Measurements from ENCODE around the gene SLC38A10.

Gene SLC38A10

DNA sequence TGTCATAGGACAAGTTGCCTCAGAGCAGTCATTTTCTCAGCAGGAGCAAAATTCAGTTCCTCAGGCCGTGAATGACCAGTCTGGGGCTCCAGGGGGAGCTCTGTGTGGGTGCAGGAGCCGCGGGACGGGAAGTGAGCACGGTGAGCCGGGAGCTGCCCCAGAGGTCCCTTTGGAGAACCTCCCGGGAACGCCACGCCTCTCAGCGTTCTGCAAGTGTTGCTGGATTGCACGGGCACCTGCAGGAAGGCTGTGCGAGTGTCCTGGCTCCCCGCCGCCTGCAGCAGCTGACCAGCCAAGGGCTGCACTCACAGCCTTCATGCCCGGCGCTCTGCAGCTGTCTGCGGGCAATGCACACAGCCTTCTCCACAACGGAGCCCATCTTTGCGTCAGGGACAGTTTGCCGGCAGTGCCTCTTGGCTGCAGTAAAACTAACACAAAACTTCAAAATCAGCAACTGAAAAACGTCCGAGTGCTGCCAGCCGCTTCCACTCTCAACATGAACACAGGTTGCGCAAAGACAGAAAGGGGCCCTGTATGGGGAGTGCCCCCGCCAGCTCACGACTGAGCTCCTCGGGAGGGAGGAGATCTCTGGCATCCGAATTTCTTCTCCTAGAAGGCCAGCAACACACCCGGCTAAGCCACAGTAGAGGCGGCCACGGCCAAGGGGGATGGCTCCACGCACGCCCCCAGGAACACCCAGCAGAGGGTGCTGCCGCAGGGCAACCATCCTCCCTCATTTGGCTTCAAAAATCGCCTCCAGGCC is 40.0 kb downstream of the SLC38A10 start:
- DNase-seq (ENCODE audit: low read depth): peak; percentile 77

DNA sequence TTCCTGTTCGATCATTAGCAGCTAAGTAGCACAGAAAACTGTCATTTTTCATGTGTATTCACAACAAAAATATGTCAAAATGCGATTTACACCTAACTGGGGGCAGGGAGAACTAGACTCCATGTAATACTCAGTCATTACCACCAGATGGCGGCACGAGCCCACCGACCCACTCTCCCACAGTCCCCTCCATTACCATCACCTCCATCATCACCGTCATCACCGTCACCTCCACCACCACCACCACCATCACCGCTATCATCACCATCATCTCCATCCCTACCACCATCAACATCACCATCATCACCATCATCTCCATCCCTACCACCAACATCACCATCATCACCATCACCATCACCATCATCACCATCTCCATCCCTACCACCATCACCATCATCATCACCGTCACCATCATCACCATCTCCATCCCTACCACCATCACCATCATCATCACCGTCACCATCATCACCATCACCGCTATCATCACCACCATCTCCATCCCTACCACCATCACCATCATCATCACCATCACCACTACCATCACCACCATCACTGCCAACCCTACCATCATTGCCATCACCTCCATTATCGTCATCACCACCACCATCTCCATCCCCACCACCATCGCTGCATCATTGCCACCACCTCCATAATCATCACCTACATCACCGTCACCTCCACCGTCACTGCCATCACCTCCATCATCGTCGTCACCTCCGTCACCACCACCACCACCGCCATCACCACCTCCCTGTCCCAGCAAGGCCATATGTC is 41.6 kb downstream of the SLC38A10 start:
- DNase-seq (ENCODE audit: low read depth): no peak

DNA sequence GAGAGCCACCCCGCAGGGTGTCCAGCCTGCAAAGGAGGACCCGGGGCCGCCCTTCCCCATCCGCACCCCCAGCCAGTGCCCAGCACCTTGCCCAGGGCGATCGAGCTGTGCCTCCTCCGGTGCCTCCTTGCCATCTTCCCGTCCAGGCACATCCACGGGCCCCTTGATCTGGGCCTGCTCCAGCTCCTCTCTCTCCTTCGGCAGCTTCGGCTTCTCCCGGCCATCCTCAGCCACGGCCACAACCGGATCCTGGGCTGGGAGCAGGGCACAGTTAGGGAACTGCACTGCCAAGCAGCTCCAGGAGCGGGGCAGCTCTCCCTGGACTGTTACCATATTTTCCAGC is 42.1 kb downstream of the SLC38A10 start:
- DNase-seq (ENCODE audit: low read depth): no peak

DNA sequence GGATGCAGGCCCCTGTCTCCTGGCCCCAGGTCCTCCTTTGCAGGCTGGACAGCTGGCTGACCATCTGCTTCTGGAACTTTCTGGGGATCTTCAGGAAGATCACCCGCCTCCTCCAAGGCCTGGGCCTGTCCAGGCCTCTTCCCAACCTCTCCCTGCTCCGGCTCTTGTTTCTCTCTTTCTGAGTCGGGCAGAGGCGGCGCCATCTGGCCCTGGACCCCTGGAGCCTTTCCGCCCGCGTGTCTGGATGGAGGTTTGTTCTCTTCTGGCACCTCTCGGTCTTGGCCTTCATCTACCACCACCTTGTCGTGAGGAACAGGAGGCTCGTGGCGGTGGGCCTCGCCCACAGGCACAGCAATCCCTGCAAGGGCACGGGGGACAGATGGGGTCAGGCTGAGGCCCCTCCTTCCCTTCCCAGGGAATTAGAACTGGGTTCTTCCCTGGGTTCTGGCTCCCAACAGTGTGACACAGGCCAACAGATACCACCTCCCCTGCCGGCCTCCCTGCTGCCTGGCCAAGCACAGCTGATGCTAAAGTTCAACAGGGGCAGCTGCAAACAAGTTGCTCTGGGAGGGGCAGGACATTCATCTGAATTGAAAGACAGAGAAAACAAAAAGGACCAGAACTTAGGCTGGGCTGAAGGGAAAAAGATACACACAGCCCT is 42.7 kb downstream of the SLC38A10 start:
- DNase-seq (ENCODE audit: low read depth): no peak

DNA sequence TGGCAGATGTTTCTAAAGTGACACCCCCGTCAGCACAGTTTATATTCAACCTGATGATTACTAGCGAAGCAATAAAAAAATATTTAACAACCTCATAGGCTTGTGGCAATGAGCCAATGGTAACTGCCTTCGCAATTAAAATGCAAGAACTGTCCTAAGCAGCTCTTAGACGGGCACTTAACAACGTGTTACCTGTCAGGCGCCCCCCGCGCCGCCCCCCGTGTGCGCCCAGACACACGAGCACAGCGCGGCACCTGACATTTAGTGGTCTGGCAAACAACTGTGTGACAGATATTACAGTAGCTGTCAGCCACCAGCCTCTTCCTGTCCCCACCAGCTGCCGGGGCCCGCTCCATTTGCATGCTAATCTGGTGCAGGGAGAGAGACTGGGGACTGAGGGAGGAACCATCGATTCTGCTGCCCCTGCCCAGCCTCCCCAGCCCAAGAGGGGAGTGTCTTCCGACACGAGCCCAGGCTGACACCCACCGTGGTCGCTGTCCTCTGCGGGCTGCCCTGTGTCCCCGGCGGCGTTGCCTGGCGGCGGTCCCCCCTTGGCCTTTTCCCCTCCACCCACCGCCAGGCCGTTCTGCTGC is 43.3 kb downstream of the SLC38A10 start:
- DNase-seq (ENCODE audit: low read depth): no peak

DNA sequence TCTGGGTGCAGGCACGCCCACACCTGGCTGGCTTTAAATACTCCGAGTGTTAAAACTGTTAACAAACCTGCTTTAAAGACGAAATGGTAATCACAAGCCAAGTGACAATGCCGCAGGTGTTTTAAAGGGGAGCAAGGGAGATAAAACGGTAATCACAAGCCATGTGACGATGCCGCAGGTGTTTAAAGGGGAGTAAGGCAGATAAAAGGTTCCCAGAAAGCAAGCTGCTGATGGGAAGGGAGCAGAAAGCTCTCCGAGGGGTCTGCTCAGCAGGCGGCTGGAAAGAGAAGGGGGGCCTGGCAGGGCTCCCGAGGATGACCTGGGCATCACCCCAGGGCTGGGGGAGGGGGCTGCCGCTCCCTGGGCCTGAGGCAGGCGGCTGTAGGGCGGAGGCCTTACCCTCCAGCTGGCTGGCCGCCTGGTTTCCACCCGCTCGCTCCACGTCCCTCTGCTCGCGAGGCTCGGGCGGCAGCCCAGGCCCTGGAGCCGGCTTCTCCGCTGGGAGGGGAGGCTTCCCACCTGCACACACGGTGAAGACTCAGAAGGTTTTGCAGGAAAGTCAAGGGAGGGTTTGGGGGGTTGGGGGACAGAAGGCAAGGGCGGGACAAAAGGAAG is 43.9 kb downstream of the SLC38A10 start:
- no peak for DNase-seq (ENCODE audit: low read depth)

DNA sequence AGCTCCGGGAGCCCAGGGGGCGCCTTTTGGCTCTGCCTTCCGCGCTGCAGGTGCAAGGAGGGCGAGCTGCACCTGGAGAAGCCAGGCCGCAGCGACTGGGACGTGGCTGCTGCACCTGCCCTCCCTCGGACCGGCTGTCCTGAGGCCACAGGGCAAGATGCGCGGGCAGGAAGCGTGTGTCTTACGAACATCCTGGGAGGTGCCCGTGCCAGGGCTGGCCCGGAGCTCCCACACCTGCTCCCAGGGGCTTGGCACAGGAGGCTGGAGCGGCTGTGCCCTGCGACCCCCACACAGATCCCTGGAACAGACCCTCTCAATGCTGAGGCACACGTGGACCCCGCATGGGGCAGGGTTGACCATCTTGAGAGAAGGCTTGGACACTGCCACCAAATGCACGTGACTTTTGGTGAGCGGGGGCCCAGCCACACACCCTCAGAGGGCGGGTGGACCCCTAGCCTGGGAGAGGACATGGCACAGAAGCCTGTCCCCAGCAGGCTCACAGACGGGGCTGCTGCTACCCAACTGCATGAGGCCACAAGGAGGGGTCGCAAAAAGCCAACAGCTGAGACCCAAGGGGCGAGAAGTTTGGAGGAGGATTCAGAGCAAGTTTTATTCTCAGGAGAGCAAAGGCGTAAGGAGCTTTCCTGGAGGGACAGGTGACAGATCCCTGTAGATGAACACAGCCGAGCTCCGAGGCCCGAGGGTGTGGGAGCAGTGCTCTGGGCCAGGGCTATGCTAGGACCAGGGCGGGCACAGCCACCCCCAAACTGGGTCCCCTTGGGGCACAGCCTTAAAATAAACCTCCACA is 44.6 kb downstream of the SLC38A10 start:
- no peak for DNase-seq (ENCODE audit: low read depth)

DNA sequence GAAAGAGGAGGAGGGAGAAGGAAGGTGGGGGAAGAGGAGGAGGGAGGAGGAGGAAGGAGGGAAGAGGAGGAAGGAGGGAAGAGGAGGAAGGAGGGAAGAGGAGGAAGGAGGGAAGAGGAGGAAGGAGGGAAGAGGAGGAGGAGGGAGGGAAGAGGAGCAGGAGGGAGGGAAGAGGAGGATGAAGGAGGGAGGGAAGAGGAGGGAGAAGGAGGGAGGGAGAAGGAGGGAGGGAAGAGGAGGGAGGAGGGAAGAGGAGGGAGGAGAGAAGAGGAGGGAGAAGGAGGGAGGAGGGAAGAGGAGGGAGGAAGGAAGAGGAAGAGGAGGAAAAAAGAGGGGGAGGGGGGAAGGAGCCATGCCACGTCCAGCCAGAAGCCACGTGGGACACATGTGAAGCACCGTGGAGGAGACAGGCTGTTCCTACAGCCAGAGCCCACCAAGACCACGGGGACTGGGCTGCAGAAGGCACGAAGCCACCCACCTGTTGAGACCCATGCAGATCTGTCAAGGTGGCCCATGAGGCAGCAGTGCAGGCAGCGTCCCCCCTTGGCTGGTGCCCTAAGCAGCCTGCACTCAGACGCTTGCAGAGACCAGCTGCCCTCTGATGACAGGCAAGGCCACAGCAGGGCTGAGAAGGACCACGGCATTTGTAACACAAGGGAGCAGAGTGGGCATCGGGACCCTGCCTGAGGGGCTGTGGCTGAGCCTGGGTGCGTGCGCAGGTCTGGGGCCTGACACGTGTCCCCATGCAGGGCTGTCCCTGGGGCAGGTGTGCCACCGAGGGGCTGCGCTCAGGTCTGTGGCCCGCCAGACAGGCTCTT is 45.7 kb downstream of the SLC38A10 start:
- DNase-seq (ENCODE audit: low read depth): no peak

DNA sequence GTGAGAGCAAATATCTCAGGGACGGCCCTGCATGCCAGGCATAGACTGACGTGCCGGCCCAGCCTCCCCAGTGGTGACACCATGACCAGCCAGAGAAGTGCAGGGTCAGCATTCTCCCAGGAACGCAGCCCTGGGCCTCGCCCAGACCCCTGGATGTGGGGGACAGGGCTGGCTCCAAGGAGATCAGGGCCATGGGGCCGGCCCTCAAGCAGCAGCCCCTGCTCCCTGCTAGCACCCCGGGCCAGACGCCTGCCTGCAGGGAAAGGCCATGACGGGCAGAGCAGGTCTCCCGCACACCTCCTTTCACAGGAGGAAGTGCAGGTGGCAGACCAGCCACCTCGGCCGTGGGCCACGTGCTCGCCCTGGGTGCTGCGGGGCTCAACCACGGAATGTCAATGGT is 46.5 kb downstream of the SLC38A10 start:
- no peak for DNase-seq (ENCODE audit: low read depth)

DNA sequence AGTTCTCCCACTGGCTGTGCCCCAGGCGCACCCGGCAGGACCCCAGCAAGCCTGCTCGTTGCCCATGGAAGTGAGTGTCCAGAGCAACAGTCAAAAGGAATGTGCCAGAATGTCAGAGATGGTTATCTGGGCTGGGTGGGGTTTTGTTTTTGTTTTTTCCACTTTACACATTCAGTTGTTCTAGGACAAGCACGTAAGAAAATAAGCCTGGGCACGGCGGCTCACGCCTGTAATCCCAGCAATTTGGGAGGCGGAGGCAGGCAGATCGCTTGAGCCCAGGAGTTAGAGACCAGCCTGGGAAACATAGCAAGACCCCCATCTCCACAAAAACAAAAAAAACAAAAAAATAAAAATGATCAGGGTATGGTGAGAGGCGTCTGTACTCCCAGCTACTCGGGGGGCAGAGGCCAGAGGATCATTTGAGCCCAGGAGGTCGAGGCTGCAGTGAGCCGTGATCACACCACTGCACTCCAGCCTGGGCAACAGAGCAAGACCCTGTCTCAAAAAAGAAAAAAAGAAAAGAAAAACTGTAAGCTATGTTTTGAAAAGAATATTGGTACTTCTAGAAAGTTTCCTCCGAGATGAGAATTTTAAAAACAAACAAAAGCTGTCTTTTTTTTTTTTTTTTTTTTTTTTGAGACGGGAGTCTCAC is 47.6 kb downstream of the SLC38A10 start:
- no peak for DNase-seq (ENCODE audit: low read depth)

DNA sequence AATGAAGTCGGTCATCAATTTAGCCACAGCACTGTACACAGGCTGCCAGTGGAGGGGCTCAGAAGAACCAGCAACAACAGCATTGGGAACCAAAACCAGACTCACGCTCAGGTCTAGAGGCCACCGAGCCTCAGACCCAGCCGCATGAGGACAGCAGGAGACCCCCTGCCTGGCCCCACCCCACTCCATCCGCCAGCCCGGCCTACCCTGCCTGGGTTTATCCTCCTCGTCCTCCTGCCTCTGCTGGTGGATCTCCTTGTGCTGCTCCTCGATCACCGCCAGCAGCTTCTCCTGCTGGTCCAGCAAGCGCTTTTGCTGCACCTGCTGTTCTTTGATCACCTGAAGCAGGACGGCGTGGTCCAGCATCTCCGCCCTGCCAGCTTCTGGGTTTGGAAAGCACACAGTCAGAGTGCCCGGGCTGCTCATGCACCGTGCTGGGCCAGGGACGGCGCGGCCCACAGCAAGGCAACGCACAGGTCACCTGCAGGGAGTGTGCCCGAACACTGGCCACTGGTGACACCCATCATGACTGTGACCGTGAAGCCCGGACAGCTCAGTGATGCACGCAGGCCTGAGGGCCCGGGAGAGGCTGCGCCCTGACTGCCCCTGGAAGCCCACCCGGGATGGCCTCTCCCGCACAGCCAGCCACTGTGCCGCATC is 48.3 kb downstream of the SLC38A10 start:
- DNase-seq (ENCODE audit: low read depth): no peak

DNA sequence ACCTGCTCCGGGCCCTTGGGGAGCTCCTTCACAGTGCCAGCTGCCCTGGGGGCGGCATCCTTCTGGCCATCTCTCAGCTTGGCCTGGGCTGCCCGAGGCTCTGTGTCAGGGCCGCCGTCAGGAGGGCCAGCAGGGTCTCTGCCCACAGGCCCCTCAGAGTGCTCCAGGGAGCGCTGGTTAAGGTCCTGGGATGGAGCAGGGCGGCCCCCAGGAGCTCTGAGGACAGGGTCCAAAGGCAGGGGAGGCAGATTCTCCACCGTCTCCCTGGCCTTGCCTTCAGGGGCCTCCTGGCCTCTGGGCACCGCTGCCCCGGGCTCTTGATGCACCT is 48.8 kb downstream of the SLC38A10 start:
- no peak for DNase-seq (ENCODE audit: low read depth)

DNA sequence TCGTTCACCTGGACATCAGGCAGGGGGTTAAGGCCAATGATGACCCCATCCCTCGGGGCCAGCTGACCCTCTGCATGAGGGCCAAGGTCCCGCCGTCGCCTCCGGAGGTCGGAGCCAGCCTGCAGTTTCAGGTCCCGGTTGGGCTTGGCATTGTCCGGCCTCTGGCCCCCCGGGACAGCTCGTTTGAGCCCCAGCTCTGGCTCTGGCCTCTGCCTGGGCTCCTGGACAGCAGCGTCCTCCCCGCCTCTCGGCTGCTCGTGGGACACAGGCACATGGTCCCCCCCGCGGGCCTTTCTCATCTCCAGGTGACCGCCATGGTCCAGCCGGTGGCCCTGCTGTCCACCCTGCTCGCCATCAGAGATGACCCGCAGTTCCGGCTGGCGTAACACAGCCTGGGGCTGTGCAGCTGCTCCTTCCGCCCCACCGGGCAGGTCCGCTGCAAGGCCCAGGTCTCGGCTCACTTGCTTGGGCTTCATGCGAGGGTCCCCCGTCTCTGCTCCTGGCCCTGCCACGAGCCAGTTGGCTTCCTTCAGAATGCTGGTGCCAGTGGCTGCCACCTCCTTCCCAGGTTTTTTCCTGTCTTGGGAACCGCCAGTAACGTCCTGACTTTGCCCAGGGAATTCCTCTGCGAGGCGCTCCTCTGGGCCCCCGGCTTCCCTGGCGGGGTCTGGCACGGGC is 49.3 kb downstream of the SLC38A10 start:
- no peak for DNase-seq (ENCODE audit: low read depth)

DNA sequence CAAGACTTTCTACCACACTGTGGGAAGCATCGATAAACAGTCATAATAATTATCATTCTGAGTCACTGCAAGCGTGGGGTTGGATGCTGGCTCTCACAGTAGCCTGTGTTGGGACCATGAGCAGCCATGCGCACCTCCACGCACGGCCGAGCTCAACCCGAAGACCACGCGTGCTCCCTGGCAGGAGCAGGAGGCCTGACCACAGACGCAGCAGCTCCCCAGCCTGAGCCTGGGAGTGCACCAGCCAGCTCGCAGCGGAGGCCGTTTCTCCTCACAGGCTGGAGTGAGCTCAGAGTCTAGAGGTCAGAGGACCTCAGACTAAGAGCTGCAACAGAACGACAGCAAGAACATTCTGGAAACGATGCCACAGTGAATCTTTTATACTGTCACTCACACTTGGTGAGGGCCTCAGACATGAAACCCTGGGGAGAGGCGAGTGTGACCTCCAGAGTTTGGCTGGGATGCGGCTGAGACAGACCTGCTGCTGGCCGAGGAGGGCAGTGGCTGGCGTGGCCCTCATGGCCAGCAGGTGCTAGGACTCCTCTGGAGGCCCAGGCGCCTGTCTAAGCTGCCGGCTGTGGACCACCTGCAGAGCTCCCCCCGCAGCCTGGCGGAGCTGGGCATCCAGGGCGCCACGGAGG is 50.0 kb downstream of the SLC38A10 start:
- no peak for DNase-seq (ENCODE audit: low read depth)

DNA sequence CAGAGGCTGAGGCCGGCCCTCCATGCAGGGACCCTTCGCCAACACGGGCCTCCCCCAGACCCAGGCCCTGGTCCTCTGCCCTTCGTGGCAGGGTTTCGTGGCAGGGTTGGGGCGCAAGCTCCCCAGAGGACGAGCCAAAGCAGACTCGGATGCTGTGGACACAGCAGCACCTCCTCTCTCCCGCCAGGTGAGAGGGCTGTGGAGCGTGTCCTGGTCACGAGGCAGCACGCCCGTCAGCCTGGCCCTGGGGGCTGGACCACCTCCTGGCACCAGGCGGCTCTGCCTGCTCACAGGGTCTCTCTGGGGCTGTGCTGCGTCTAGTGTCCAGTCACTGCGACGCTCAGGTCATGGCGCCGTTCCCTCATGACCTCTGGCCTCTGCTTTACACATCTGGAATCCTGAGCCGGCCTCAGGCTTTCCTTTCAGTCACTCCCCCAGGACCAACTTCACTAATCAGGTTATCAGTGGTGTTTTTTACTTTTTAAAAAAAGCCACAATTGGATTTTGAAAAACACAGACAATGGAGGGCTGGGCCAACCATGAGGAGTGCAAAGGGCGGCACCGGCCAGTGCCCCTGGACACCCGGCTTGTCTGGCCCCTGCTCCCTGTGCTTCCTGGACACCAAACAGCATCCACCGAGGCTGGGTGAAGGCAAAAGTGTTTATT is 50.6 kb downstream of the SLC38A10 start:
- no peak for DNase-seq (ENCODE audit: low read depth)

DNA sequence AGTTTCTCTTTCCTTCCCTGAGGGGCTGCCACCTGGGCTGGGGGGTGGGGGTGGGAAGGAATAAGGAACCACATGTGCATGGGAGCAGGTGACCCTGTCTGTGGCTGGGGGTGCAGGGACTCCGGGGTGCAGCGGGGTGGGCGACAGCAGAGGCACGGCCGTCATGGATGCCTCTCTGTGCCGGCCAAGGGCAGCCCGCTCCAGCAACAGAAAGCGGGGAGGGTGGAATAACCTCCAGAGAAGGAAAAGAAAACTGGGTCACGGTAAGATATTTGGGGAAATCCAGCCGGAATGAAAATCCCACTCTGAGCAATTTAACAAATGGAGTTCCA is 51.8 kb downstream of the SLC38A10 start:
- no peak for DNase-seq (ENCODE audit: low read depth)

DNA sequence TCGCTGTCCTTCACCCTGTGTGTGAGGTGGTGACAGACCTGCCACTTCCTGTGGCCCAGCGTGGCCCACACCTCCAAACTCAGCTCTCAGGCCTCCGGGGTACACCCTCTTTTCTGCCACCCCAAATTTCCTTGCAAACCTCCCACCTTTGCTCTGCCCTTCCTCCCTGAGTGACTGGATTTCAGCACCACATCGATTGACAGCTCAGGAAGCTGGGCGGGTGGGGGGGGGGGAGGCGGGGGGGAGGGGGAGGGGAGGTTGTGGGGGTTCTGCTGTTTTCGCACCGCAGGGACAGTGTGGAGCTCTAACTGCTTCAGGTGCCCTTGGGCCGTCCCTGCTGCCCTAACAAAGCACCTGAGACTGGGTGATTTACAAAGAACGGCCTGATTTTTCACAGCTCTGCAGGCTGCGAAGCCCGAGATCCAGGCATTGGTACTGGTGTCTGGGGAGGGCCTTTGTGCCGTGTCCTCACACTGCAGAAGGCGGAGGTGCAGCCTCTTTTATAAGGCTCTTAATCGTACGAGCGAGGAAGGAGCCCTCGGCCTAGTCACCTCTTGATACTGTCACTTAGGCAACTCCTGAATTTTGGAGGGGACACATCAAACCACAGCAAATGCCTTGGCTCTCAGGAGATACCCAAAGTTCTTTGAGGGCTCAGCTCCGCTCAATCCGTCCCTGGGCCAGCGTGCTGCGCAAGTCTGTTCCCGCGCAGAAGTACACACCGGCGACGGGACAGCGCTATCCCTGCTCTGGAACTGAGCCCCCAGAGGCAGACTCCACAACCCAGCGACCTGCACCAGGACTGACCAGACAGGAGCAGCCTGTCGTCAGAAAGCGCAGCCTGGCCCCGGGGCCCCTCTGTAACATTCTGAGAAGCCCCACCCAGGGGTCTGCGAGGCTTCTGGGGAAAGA is 52.4 kb downstream of the SLC38A10 start:
- no peak for DNase-seq (ENCODE audit: low read depth)
